WTC11 (cell line): ENCODE results near the gene WNT11. TPM values are rescaled to one million over a fixed set of nuclear protein-coding genes. Genes with fewer than 3 reads are reported as not detected.

Experiments
- ATAC-seq: fragments of 200-7000 bp; cut with Tn5 transposase; 2 replicates; pipeline ENCODE4 v1.10.0; 2021; ENCODE audit warnings: mild to moderate bottlenecking, moderate library complexity
- CTCF ChIA-PET: fragments of 300-600 bp; sonication (Branson Sonifier 250); formaldehyde crosslinking; loops from one replicate; lab custom pipeline; 2021; ENCODE audit warnings: antibody characterized with exemption; lab: Charles Lee
- POLR2A ChIA-PET: fragments of 350-600 bp; sonication (Branson Sonifier 250); formaldehyde crosslinking; loops from one replicate; lab custom pipeline; 2021; ENCODE audit warnings: antibody characterized with exemption; lab: Charles Lee
- DNase-seq: peaks from one replicate; pipeline ENCODE4 v3.0.0; 2021; ENCODE audit warnings: low spot score
- H3K27ac Mint-ChIP-seq: 2 replicates; pipeline ENCODE4 v1.8.0; 2021; ENCODE audit warnings: mixed read lengths
- H3K27me3 Mint-ChIP-seq: 2 replicates; pipeline ENCODE4 v1.8.0; 2021; ENCODE audit warnings: low read depth, mild to moderate bottlenecking, moderate library complexity, mixed read lengths
- H3K36me3 Mint-ChIP-seq: 2 replicates; pipeline ENCODE4 v1.8.0; 2021; ENCODE audit warnings: mixed read lengths
- H3K4me1 Mint-ChIP-seq: 2 replicates; pipeline ENCODE4 v1.8.0; 2022; ENCODE audit warnings: mixed read lengths
- H3K4me3 Mint-ChIP-seq: 2 replicates; pipeline ENCODE4 v1.8.0; 2021; ENCODE audit warnings: mild to moderate bottlenecking, moderate library complexity, mixed read lengths
- H3K9me3 Mint-ChIP-seq: 2 replicates; pipeline ENCODE4 v1.8.0; 2021; ENCODE audit warnings: mixed read lengths
- ELF4 ChIP-seq: sonication (generic); formaldehyde crosslinking; IDR thresholded peaks from 2 replicates; pipeline ENCODE4 v1.8.1; 2022; ENCODE audit warnings: low read depth, mild to moderate bottlenecking, moderate library complexity, missing genetic modification reagents
- GABPB1 ChIP-seq: sonication (generic); formaldehyde crosslinking; IDR thresholded peaks from 2 replicates; pipeline ENCODE4 v1.8.1; 2023; ENCODE audit warnings: mild to moderate bottlenecking, missing genetic modification reagents
- KAT7 ChIP-seq: sonication (generic); formaldehyde crosslinking; IDR thresholded peaks from 2 replicates; pipeline ENCODE4 v1.8.1; 2023; ENCODE audit warnings: missing genetic modification reagents, mild to moderate bottlenecking, borderline replicate concordance
- MXD4 ChIP-seq: fragments of 250-450 bp; sonication (Bioruptor Pico); IDR thresholded peaks from 2 replicates; pipeline ENCODE4 v1.8.0; 2021; ENCODE audit warnings: mild to moderate bottlenecking, moderate library complexity, borderline replicate concordance
- NFATC4 ChIP-seq: fragments of 250-450 bp; sonication (Bioruptor Pico); IDR thresholded peaks from 2 replicates; pipeline ENCODE4 v1.9.0; 2021; ENCODE audit warnings: mild to moderate bottlenecking
- NFE2L1 ChIP-seq: sonication (generic); formaldehyde crosslinking; IDR thresholded peaks from 2 replicates; pipeline ENCODE4 v1.8.1; 2023; ENCODE audit warnings: missing genetic modification reagents
- NFYB ChIP-seq: sonication (generic); formaldehyde crosslinking; conservative IDR thresholded peaks from 2 replicates; pipeline ENCODE4 v1.8.0; 2022; ENCODE audit warnings: low read depth, missing genetic modification reagents
- SOX15 ChIP-seq: fragments of 250-450 bp; sonication (Bioruptor Pico); IDR thresholded peaks from 2 replicates; pipeline ENCODE4 v1.9.0; 2021; ENCODE audit warnings: mild to moderate bottlenecking
- TP53 ChIP-seq: sonication (generic); formaldehyde crosslinking; IDR thresholded peaks from 2 replicates; pipeline ENCODE4 v1.8.1; 2023; ENCODE audit warnings: mild to moderate bottlenecking, missing genetic modification reagents
- ZBTB21 ChIP-seq: sonication (generic); formaldehyde crosslinking; IDR thresholded peaks from 2 replicates; pipeline ENCODE4 v1.8.1; 2023; ENCODE audit warnings: mild to moderate bottlenecking, missing genetic modification reagents, borderline replicate concordance
- ZNF121 ChIP-seq: sonication (generic); formaldehyde crosslinking; IDR thresholded peaks from 2 replicates; pipeline ENCODE4 v1.8.0; 2023; ENCODE audit warnings: missing genetic modification reagents
- ZNF263 ChIP-seq: sonication (generic); formaldehyde crosslinking; IDR thresholded peaks from 2 replicates; pipeline ENCODE4 v1.8.1; 2022; ENCODE audit warnings: low read depth, mild to moderate bottlenecking, moderate library complexity, missing genetic modification reagents
- total RNA-seq: library from RNA; stranded (reverse); gene quantifications from 3 replicates; pipeline ENCODE4 v1.2.3, GENCODE V29; 2021
- TF ChIP-seq, protein P1 (sequence below): sonication (generic); formaldehyde crosslinking; IDR thresholded peaks from 2 replicates; pipeline ENCODE4 v1.8.1; 2023; ENCODE audit warnings: mild to moderate bottlenecking, missing genetic modification reagents
- TF ChIP-seq, protein P2 (sequence below): sonication (generic); formaldehyde crosslinking; conservative IDR thresholded peaks from 2 replicates; pipeline ENCODE4 v1.8.1; 2023; ENCODE audit warnings: mild to moderate bottlenecking, low read depth, missing genetic modification reagents, moderate library complexity
- TF ChIP-seq, protein P3 (sequence below): sonication (generic); formaldehyde crosslinking; IDR thresholded peaks from 2 replicates; pipeline ENCODE4 v1.8.1; 2023; ENCODE audit warnings: mild to moderate bottlenecking, missing genetic modification reagents, moderate library complexity
- TF ChIP-seq, protein P4 (sequence below): fragments of 250-450 bp; sonication (Bioruptor Pico); conservative IDR thresholded peaks from 2 replicates; pipeline ENCODE4 v1.9.0; 2021; ENCODE audit warnings: mild to moderate bottlenecking
- TF ChIP-seq, protein P5 (sequence below): sonication (generic); formaldehyde crosslinking; IDR thresholded peaks from 2 replicates; pipeline ENCODE4 v1.8.0; 2023; ENCODE audit warnings: mild to moderate bottlenecking, missing genetic modification reagents
- TF ChIP-seq, protein P6 (sequence below): sonication (generic); formaldehyde crosslinking; IDR thresholded peaks from 2 replicates; pipeline ENCODE4 v1.8.1; 2022; ENCODE audit warnings: missing genetic modification reagents, borderline replicate concordance
- TF ChIP-seq, protein P7 (sequence below): fragments of 250-450 bp; sonication (Bioruptor Pico); IDR thresholded peaks from 2 replicates; pipeline ENCODE4 v1.9.0; 2021; ENCODE audit warnings: moderate library complexity, mild to moderate bottlenecking, inconsistent platforms, borderline replicate concordance

The WNT11 gene
- total RNA-seq, 1 experiment from 2014 or later, result 0.79 TPM

DNA sequence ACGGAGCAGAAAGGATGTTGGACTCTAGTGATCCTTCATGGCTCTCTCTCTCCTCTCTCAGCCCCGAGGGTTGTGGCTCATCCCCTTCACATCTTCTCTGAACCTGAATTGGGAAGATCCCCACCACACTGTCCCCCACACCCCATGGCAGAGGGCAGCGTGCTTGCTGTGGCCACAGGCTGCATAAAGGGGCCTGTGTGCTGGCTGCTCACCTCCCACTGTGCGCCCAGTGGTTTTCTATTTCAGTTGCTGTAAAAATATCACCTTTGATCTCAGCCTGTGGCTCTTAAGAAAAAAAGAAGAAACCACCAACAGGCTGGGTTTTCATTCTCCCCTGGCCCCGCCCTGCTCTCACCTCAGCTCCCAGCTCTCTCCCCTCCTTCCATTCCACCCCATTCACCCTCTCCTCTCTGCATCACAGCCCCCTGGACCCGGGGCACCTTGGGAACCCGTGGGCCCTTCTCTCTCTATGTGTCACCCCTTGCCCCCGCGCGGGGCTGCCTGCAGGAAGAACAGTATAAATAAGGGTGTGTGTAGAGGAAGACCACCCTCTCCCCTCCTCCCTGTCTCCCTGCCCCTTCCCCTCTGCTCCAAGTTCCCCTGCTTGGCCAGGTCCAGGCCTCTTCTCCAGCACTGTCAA is 25.8 kb upstream of the WNT11 start:
- no peaks in the 10 kb centered on the region for H3K36me3 Mint-ChIP-seq
- TF ChIP-seq ZNF121 (CRISPR knock-in tag) (no peak), ZNF263 (no peak), NFE2L1 (CRISPR knock-in tag) (no peak), KAT7 (CRISPR knock-in tag) (no peak), NFYB (CRISPR knock-in tag) (no peak), ZBTB21 (no peak), NFATC4 (no peak), GABPB1 (CRISPR knock-in tag) (no peak), MXD4 (CRISPR knock-in tag) (no peak), SOX15 (CRISPR knock-in tag) (no peak), ELF4 (CRISPR knock-in tag) (no peak), TP53 (CRISPR knock-in tag) (no peak)
- TF ChIP-seq, protein P1, sequence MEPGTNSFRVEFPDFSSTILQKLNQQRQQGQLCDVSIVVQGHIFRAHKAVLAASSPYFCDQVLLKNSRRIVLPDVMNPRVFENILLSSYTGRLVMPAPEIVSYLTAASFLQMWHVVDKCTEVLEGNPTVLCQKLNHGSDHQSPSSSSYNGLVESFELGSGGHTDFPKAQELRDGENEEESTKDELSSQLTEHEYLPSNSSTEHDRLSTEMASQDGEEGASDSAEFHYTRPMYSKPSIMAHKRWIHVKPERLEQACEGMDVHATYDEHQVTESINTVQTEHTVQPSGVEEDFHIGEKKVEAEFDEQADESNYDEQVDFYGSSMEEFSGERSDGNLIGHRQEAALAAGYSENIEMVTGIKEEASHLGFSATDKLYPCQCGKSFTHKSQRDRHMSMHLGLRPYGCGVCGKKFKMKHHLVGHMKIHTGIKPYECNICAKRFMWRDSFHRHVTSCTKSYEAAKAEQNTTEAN (CRISPR knock-in tag), result no peak
- TF ChIP-seq, protein P2, sequence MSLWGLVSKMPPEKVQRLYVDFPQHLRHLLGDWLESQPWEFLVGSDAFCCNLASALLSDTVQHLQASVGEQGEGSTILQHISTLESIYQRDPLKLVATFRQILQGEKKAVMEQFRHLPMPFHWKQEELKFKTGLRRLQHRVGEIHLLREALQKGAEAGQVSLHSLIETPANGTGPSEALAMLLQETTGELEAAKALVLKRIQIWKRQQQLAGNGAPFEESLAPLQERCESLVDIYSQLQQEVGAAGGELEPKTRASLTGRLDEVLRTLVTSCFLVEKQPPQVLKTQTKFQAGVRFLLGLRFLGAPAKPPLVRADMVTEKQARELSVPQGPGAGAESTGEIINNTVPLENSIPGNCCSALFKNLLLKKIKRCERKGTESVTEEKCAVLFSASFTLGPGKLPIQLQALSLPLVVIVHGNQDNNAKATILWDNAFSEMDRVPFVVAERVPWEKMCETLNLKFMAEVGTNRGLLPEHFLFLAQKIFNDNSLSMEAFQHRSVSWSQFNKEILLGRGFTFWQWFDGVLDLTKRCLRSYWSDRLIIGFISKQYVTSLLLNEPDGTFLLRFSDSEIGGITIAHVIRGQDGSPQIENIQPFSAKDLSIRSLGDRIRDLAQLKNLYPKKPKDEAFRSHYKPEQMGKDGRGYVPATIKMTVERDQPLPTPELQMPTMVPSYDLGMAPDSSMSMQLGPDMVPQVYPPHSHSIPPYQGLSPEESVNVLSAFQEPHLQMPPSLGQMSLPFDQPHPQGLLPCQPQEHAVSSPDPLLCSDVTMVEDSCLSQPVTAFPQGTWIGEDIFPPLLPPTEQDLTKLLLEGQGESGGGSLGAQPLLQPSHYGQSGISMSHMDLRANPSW (CRISPR knock-in tag), result no peak
- TF ChIP-seq, protein P3, sequence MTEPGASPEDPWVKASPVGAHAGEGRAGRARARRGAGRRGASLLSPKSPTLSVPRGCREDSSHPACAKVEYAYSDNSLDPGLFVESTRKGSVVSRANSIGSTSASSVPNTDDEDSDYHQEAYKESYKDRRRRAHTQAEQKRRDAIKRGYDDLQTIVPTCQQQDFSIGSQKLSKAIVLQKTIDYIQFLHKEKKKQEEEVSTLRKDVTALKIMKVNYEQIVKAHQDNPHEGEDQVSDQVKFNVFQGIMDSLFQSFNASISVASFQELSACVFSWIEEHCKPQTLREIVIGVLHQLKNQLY (CRISPR knock-in tag), result no peak
- TF ChIP-seq, protein P4, sequence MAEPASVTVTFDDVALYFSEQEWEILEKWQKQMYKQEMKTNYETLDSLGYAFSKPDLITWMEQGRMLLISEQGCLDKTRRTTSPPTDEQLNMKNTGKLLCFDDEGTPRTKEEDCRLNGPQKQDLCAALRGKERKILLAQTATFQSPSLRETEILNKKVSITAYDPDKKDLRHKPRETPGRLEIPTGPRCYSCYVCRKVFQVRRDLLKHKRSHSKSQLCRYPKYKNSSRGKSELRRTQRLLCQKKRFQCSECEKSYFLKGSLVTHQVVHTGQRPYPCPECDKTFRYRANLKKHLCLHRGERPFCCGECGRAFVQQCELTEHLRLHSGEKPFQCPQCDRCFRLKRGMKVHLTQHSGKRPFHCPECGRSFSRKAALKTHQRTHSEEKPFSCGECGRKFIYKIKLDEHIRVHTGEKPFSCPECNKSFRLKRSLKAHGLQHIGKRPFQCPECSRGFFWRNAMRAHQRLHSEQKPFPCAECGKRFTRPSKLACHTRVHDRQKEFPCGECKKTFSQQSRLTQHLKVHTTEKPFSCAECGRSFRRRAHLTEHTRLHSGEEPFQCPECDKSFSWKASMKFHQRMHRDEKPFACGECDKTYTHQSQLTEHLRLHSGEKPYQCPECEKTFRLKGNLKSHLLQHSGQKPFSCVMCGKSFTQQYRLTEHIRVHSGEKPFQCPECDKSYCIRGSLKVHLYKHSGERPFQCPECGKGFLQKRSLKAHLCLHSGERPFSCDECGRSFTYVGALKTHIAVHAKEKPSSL (CRISPR knock-in tag), result no peak
- TF ChIP-seq, protein P5, sequence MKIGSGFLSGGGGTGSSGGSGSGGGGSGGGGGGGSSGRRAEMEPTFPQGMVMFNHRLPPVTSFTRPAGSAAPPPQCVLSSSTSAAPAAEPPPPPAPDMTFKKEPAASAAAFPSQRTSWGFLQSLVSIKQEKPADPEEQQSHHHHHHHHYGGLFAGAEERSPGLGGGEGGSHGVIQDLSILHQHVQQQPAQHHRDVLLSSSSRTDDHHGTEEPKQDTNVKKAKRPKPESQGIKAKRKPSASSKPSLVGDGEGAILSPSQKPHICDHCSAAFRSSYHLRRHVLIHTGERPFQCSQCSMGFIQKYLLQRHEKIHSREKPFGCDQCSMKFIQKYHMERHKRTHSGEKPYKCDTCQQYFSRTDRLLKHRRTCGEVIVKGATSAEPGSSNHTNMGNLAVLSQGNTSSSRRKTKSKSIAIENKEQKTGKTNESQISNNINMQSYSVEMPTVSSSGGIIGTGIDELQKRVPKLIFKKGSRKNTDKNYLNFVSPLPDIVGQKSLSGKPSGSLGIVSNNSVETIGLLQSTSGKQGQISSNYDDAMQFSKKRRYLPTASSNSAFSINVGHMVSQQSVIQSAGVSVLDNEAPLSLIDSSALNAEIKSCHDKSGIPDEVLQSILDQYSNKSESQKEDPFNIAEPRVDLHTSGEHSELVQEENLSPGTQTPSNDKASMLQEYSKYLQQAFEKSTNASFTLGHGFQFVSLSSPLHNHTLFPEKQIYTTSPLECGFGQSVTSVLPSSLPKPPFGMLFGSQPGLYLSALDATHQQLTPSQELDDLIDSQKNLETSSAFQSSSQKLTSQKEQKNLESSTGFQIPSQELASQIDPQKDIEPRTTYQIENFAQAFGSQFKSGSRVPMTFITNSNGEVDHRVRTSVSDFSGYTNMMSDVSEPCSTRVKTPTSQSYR (CRISPR knock-in tag), result no peak
- TF ChIP-seq, protein P6, sequence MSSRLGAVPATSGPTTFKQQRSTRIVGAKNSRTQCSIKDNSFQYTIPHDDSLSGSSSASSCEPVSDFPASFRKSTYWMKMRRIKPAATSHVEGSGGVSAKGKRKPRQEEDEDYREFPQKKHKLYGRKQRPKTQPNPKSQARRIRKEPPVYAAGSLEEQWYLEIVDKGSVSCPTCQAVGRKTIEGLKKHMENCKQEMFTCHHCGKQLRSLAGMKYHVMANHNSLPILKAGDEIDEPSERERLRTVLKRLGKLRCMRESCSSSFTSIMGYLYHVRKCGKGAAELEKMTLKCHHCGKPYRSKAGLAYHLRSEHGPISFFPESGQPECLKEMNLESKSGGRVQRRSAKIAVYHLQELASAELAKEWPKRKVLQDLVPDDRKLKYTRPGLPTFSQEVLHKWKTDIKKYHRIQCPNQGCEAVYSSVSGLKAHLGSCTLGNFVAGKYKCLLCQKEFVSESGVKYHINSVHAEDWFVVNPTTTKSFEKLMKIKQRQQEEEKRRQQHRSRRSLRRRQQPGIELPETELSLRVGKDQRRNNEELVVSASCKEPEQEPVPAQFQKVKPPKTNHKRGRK (CRISPR knock-in tag), result no peak
- TF ChIP-seq, protein P7, sequence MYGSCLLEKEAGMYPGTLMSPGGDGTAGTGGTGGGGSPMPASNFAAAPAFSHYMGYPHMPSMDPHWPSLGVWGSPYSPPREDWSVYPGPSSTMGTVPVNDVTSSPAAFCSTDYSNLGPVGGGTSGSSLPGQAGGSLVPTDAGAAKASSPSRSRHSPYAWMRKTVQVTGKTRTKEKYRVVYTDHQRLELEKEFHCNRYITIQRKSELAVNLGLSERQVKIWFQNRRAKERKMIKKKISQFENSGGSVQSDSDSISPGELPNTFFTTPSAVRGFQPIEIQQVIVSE (CRISPR knock-in tag), result no peak
- TF ChIP-seq, all 79 proteins: peak for 0
- DNase-seq (no peak), ATAC-seq (no peak)
- Mint-ChIP-seq H3K9me3 (no peaks in the 10 kb centered on the region), H3K4me1 (peaks cover 11% of the 10 kb centered on the region), H3K4me3 (no peak overlapping the region), H3K27me3 (peaks cover 6% of the 10 kb centered on the region), H3K27ac (no peak overlapping the region)
- POLR2A ChIA-PET, result no interaction called here
- CTCF ChIA-PET, result interaction anchor here (1.0 to 3.3 kb wide), 2 partner anchors 24 to 87 kb away, joined by 5 to 33 read pairs; no protein-coding TSS in a partner anchor
